Measurements from ENCODE around the gene DSCAML1.

DNA sequence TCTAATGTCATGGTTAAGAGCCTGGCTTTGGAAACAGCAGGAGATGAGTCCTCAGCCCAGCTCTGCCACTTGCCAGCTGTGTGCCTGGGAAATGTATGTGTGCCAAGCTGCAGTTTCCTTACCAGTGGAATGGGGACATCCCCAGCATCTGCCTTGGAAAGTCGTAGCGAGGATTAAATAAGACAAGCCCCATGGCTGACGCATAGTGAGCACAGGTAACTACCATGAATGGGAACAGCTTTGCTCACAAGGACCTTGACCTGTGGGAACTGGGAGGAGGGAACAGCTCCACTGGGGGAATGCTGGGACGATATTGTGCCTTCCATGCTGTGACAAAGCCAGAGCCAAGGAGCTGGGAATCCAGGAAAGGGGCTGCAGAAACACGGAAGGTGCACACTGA, 2.6 kb upstream of the DSCAML1 start:
- TF ChIP-seq, protein P1, sequence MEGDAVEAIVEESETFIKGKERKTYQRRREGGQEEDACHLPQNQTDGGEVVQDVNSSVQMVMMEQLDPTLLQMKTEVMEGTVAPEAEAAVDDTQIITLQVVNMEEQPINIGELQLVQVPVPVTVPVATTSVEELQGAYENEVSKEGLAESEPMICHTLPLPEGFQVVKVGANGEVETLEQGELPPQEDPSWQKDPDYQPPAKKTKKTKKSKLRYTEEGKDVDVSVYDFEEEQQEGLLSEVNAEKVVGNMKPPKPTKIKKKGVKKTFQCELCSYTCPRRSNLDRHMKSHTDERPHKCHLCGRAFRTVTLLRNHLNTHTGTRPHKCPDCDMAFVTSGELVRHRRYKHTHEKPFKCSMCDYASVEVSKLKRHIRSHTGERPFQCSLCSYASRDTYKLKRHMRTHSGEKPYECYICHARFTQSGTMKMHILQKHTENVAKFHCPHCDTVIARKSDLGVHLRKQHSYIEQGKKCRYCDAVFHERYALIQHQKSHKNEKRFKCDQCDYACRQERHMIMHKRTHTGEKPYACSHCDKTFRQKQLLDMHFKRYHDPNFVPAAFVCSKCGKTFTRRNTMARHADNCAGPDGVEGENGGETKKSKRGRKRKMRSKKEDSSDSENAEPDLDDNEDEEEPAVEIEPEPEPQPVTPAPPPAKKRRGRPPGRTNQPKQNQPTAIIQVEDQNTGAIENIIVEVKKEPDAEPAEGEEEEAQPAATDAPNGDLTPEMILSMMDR (IDR thresholded peaks at IDR 0.05; ENCODE audit: low read depth, low read length), result no peak
- TF ChIP-seq EZH2phosphoT487 (IDR thresholded peaks at IDR 0.05; ENCODE audit: low read depth), result no peak
